Activated CD4-positive, alpha-beta T cell treated with anti-CD3 and anti-CD28 coated beads, Interleukin-2, Interleukin-6, amounts not matched to agents 100 ng/mL and 50 ng/mL, durations not matched to agents 16 hours and 8 hours (primary cell): ENCODE measurements around the gene SH3BP1.
A peak's percentile ranks its signal among the peaks of the same experiment; 100 is the strongest.
"Not testable (repeated sequence)": the region's sequence is repeated elsewhere in the genome, so short reads cannot be mapped to it uniquely, and the experiment has no call there.

Source experiments
- DNase-seq: peaks from one replicate; pipeline ENCODE4 v3.0.0-alpha.2; 2020

Gene SH3BP1

GRCh38 chr22:37680191-37680851 is 40.9 kb downstream of the SH3BP1 start:
- DNase-seq, result no peak

- no peak for DNase-seq
Observed at GRCh38 chr22:37681001-37681424, 41.5 kb downstream of the SH3BP1 start.

GRCh38 chr22:37681556-37682049 is 42.1 kb downstream of the SH3BP1 start:
- DNase-seq, result peak; percentile 86

- no peak for DNase-seq
Observed at GRCh38 chr22:37684803-37685615, 45.5 kb downstream of the SH3BP1 start.

GRCh38 chr22:37686002-37686982 is 46.8 kb downstream of the SH3BP1 start, which contains the start of gene NOL12:
NOL12 (plus strand) TSS chr22:37686343; CDS start chr22:37686393, 50 bp downstream.
- DNase-seq, result peak; percentile 88

- DNase-seq, result no peak
Observed at GRCh38 chr22:37690407-37690806, 50.9 kb downstream of the SH3BP1 start.

GRCh38 chr22:37690901-37691504 is 51.5 kb downstream of the SH3BP1 start:
- DNase-seq, result no peak

- no peak for DNase-seq
Observed at GRCh38 chr22:37692627-37693285, 53.3 kb downstream of the SH3BP1 start.

GRCh38 chr22:37694131-37694530 is 54.7 kb downstream of the SH3BP1 start:
- not testable (repeated sequence) for DNase-seq

- not testable (repeated sequence) for DNase-seq
Observed at GRCh38 chr22:37696260-37696656, 56.8 kb downstream of the SH3BP1 start.

- peak; percentile 90 for DNase-seq
Observed at GRCh38 chr22:37696657-37697537, 57.4 kb downstream of the SH3BP1 start, which contains the start of gene TRIOBP. TRIOBP (plus strand) TSS chr22:37697048; CDS start chr22:37701366, 4,318 bp downstream.

GRCh38 chr22:37697538-37697835 is 58.0 kb downstream of the SH3BP1 start:
- DNase-seq, result no peak

- no peak for DNase-seq
Observed at GRCh38 chr22:37701141-37701786, 61.8 kb downstream of the SH3BP1 start.

- no peak for DNase-seq
Observed at GRCh38 chr22:37703906-37704305, 64.4 kb downstream of the SH3BP1 start.

- DNase-seq, result no peak
Observed at GRCh38 chr22:37704645-37705044, 65.2 kb downstream of the SH3BP1 start.

- DNase-seq, result no peak
Observed at GRCh38 chr22:37705205-37705604, 65.7 kb downstream of the SH3BP1 start.
